Nucleus accumbens (tissue), 56 donors: Measurements from ENCODE around the gene FUZ.

ENCODE experiments used
- DNase-seq, 56 donors: peaks; one replicate each; lab custom pipeline; 2025; lab: John Stamatoyannopoulos, UW

The FUZ gene

DNA sequence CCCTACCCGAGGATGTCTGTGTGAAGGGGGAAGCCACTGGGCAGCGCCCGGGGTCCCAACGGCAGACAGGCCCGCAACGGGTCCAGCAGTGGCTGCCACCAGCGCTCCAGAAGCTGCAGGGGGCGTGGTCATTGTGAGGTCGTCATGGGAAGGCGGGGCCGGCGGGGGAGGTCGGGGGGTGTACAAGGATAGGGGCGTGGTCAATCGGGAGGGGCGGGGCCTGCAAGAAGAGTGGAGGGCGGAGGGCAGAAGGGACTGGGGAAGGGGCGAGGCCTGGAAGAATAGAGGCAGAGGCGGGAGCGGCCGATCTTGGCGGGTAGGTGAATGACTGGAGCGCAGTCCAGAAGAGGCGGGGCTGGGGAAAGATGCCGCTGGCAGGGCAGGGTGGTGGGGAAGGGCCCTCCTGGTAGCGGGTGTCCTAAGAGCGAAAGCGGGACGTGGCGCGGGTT, 4.4 kb downstream of the FUZ start:
- DNase-seq, result peak in 55 of 56 donors; percentile 19 to 95 (median 75)

DNA sequence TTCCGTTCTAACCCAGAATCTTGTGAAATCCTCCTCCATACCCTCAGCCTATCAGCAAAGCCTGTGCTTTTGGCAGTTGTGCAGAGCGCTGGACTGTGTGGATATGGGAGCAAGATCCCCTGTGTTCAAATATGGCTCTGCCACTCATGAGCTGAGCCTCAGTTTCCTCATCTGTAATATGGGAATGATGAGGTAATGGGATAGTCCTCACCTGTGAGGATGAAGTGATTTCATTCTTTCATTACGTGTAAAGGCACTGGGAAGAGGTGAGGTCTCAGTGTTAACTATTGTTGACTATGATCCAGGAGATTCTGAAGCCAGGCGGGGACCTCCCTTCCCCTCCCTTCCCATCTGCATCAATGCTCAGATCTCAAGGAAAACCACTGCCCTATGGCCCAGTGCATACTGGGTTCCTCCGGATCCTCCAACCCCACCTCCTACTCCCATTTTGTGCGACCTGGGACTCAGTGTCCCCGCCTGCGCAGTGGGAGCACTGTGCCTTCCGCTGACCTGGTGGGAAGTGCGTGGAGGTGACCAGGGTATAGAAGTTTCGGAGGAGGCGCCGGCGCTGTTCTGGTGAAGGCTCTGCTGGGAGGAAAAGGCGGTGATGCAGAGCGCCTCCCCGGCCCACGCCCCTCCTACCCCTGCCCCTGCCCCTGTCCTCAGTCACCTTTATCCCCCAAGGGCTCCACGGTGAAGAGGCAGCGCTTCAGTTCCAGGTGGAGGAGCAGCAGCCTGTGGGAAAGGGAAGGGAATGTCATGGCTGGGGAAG, 5.0 kb downstream of the FUZ start:
- DNase-seq, result no peak

DNA sequence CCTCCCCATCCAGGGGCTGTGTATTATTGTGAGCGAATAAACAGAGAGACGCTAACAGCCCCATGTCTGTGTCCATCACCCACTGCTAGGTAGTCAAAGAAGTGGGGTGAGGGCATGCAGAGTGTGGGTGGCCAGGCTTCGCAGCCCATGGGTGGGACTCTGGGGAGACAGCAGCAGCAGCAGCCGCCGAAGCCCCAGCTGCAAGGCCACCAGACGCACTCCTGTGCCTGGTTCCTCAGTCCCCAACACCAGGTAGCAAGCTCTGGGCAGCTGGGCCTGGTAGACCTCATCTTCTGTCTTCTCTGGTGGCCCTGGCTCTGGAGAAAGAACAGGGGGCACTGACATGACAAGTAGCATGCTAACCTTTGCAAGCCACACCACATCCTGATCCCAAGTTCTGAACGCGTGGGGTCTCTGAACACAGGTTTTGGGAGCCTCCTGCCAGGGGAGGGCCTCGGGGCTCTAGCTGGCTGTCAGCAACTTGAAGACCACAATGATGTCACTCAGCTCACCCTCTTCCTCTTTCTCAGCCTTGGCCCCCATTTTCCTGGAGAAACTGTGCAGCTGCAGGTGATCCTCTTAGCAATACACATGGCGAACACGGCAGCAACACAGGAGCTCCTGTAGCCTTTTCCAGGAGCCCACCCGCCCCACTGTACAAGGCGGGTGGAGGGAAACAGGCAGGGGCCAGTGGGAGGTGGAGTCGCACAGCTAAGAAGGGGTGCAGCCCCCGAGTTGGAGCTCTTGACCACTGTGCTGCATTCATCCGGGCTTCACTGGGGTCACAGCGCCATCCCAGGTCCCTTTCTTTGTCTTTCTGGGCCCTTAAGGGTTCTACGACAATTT, 5.8 kb downstream of the FUZ start:
- DNase-seq, result no peak

DNA sequence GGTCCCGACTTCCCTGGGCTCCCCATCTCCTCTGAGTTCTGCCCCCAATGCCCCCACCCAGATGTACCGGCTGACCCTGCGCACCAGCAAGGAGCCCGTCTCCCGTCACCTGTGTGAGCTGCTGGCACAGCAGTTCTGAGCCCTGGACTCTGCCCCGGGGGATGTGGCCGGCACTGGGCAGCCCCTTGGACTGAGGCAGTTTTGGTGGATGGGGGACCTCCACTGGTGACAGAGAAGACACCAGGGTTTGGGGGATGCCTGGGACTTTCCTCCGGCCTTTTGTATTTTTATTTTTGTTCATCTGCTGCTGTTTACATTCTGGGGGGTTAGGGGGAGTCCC, 6.5 kb downstream of the FUZ start:
- DNase-seq, result no peak

DNA sequence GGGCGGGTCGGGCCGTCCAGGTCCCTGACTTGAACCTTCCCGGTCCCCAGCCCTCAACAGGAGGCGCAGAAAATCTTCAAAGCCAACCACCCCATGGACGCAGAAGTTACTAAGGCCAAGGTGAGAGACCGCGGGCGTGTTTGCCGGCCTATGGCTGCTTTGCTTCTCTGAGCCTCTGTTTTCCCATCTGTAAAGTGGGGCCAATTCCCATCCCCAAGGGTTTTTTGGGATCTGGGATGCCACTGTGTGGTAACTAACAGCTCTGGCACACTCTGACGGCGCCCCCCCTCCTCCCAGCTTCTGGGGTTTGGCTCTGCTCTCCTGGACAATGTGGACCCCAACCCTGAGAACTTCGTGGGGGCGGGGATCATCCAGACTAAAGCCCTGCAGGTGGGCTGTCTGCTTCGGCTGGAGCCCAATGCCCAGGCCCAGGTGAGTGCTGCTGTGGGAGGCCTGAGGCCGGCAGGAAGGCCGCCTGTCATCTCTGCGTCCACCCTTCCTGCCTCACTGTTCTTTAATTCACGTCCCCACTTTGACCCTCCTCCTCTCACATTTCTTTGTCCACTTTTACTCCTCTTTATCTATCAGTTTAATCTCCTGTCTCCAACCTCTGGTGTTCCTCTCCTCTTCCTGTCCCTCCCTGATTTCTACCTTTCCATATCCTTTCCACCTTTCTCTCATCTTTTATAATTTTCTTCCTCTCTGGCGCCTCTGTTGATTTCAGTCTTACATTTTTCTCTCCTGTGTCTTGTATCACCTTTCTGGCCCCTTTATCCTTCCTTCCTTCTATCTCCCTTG, 7.1 kb downstream of the FUZ start:
- DNase-seq, result no peak

DNA sequence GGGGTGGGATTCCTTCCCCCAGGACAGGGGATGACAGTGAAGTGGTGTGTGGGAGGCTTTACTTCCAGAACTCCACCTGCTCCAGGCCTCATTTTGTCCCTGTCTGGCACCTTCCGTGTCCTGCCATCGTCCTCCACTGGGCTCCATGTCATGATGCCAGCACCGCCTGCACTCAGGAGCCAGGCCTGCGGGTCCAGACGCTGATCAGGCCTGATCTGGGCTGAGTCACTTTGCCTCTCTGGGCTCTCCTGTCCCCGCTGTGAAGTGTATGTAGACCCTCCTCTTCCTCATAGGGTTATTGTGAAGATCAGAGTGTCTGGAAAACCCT, 9.6 kb downstream of the FUZ start:
- DNase-seq, result no peak

DNA sequence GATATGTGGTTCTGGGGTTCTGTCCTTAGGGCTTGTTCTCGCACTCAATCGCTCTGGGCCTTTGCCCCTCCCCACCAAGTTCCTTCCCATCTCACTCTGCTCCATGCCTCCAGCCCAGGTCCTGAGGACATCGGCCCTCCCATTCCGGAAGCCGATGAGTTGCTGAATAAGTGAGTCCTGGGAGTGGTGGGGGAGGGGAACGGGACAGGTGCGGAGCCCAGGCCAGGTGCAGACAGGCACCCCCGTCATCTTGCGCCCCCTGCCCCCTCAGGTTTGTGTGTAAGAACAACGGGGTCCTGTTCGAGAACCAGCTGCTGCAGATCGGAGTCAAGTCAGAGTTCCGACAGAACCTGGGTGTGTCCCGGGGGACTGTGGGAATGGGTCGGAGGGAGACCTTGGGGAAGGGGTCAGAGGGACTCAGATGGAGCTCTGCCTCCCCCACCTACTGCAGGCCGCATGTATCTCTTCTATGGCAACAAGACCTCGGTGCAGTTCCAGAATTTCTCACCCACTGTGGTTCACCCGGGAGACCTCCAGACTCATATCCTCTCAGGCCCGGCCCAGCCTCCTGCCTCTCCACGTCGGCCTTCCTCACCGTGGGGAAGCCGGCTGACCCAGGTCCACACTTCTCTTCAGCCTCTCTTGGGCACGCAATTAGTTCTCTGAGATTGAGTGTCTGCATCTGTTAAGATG, 10.1 kb downstream of the FUZ start:
- no peak for DNase-seq

DNA sequence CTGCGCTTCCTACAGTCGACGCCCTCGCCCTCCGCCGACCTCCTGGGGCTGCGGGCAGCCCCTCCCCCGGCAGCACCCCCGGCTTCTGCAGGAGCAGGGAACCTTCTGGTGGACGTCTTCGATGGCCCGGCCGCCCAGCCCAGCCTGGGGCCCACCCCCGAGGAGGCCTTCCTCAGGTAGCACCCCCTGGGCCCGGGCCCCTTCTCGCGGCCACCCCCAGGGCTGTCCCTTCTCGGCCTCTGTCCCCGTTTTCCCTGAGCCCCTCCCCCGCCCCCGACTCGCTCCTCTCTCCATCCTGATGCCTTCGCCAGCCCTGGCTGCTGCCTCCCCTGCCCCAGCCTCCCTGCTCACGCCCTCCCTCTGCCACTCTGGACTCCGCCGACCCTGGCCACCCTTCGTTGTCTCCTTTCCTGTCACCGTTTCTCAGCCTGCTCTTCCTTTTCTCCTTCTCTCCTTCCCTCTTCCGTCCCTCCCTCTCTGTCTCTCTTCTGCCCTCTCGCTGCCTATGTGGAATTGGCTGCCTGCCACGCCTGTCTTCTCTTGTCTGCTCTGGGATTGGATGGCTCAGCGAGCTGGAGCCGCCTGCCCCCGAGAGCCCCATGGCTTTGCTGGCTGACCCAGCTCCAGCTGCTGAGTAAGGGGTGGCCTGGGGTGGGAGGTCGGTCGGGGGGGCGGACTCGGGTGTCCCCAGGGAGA, 11.0 kb downstream of the FUZ start:
- peak; percentile 29 to 96 (median 84) for DNase-seq

DNA sequence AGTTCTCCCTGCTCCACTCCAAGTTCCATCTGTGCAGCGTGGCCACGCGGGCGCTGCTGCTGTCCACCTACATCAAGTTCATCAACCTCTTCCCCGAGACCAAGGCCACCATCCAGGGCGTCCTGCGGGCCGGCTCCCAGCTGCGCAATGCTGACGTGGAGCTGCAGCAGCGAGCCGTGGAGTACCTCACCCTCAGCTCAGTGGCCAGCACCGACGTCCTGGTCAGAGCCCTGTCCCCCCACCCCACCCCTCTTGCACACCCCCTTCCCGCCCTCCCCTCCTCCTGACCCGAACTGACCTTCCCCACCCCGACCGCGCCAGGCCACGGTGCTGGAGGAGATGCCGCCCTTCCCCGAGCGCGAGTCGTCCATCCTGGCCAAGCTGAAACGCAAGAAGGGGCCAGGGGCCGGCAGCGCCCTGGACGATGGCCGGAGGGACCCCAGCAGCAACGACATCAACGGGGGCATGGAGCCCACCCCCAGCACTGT, 11.6 kb downstream of the FUZ start:
- no peak for DNase-seq

DNA sequence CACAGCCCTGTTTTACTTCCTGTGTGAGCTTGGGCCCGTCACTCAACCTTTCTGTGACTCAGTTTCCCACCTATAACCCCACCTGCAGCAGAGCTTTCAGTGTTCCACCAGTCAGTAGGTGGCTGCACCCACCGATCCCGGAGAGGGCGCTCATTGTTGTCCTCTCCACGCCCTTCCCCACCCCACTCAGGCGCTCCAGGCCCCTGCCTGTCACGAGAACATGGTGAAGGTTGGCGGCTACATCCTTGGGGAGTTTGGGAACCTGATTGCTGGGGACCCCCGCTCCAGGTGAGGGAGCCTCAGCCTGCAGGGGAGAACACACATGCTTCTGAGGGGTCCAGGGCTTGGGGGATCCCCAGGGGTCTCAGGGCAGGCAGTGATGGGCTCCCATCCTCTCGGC, 12.3 kb downstream of the FUZ start:
- DNase-seq, result no peak

DNA sequence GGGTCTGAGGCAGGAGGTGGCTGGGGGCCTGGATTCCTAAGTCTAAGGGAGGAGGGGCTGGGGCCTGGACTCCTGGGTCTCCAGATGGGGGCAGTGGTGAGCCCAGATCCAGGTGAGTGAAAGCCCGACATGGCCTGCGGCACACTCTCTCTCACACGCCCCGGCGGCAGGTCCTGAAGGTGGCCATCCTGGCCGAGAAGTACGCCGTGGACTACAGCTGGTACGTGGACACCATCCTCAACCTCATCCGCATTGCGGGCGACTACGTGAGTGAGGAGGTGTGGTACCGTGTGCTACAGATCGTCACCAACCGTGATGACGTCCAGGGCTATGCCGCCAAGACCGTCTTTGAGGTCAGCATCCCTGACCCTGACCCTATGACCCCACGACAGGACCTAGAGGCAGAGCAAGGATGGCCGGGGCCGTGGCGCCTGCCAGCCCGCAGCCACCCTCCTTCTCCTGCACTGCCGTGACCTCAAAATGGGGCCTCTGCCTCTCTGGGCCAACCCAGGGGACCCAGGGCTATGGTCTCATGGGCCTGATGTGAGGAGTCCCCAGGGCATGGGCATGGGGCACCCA, 13.2 kb downstream of the FUZ start:
- peak in 1 of 56 donors; percentile 13 for DNase-seq

DNA sequence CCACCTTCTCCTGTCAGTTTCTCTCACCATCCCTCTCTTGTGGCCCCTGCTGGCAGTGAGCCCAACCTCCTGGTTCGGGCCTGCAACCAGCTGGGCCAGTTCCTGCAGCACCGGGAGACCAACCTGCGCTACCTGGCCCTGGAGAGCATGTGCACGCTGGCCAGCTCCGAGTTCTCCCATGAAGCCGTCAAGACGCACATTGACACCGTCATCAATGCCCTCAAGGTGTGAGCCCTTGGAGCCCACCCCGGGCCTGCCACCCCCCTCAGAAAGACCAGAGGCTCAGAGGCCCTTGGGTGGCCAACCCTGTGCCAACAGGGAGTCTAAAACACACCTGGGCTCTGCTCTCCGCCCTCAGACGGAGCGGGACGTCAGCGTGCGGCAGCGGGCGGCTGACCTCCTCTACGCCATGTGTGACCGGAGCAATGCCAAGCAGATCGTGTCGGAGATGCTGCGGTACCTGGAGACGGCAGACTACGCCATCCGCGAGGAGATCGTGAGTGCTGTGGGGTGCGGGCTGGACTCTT, 13.8 kb downstream of the FUZ start:
- DNase-seq, result no peak

DNA sequence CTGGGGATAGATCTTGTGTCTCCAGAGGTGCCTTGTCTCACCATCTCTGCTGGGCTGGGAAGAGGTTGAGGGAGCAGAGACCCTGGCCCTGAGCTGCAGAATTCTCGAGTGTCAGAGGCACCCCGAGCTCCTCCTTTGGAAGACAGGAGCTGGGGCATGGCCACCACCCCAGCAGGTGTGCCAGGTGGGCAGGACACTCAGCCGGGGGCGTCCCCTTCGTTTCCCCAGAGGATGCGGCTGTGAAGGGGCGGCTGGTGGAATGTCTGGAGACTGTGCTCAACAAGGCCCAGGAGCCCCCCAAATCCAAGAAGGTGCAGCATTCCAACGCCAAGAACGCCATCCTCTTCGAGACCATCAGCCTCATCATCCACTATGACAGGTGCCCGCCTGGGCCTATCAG, 14.5 kb downstream of the FUZ start:
- DNase-seq, result no peak

DNA sequence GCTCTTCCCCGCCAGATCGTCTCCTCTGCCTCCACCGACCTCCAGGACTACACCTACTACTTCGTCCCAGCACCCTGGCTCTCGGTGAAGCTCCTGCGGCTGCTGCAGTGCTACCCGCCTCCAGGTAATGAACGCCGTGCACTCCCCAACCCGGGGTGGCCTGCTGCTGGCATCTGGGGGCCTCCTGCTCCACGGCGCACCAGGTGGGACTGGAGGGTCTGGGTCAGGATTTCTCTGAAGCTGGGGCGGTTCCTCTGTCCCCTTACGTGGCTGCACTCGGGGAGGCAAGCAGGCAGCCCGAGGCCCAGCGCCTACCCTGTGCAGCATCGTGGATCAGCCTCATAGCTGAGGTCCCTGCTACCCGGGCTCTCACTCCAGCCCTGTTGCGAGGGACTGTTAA, 17.5 kb downstream of the FUZ start:
- no peak for DNase-seq

DNA sequence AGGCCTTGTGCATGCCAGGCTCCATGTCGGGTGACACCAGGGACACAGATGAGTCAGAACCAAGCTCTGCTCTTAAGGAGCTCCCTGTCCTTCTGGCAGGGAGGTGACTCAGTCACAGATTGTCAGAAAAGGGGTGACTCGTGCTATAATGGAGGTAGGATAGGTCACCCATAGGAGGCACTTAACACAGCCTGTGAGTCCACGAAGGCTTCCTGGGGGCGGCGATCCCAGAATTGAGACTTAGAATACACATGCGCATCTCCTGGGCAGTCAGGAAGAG, 19.6 kb downstream of the FUZ start:
- DNase-seq, result peak in 13 of 56 donors; percentile 9 to 55 (median 26)

DNA sequence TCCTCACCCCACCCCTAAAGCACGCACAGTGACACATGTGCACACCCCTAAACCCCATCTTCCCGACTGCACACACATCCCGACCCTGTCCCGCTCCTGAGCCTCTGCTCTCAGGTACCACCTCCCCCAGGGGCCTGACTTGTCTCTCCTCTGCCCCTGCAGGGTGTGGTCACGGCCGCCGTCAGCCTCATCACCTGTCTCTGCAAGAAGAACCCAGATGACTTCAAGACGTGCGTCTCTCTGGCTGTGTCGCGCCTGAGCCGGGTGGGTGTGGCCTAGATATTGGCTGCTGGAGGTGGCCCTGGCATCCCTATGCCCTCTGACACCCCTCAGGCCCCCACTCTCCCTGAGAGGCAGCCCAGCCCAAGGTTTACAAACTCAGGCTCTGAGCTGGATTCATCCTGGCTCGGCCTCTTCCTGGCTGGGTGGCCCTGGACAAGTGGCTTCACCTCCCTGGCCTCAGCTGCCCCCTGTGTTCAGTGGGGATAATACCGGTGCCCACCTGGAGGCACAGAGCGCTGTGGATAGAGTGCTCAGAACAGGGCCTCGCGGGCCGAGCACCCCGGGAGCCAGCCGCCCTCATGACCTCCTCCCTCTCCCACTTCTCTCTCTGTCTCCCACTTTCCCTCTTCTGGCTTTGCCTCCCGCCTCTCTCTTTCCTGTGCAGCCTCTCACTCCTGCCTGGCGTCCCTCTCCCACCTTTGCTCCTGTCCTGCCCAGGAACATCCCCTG, 20.1 kb downstream of the FUZ start:
- DNase-seq, result peak in 1 of 56 donors; percentile 51

DNA sequence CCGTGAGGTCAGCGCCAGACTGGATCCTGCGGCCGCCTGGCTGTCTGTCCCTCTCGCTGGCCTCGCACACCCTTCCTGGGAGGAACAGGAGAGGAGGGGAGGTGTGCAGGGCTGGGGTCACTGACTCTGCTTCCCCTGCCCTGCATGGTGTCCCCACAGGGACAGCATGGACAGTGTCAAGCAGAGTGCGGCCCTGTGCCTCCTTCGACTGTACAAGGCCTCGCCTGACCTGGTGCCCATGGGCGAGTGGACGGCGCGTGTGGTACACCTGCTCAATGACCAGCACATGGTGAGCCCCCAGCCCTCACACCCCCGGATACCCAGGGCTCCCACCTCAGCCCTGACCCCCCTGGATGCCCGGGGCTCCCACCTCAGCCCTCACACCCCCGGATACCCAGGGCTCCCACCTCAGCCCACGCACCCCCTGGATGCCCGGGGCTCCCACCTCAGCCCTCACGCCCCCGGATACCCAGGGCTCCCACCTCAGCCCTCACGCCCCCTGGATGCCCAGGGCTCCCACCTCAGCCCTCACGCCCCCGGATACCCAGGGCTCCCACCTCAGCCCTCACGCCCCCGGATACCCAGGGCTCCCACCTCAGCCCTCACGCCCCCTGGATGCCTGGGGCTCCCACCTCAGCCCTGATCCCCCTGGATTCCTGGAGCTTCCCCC, 21.2 kb downstream of the FUZ start:
- DNase-seq, result no peak

DNA sequence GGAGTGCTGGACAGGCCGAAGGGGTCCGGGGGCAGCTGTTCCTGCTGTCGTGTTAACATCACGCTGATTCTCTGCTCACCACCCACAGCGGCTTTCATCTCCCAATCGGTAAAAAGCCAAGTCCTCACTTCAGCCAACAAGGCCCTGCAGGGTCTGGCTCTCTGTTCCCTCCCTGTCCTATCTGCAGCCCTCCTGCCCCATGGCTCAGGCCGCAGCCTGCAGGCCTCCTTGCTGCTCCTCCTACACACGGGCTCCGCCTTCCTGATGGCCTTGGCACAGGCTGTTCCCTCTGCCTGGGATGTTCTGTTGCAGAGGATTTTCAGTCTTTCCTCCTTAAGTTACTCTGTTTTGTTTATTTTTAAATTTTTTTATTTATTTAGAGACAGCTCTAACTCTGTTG, 22.2 kb downstream of the FUZ start:
- DNase-seq, result no peak
